ENCODE data around the gene IL1RAP.

IL1RAP gene

DNA sequence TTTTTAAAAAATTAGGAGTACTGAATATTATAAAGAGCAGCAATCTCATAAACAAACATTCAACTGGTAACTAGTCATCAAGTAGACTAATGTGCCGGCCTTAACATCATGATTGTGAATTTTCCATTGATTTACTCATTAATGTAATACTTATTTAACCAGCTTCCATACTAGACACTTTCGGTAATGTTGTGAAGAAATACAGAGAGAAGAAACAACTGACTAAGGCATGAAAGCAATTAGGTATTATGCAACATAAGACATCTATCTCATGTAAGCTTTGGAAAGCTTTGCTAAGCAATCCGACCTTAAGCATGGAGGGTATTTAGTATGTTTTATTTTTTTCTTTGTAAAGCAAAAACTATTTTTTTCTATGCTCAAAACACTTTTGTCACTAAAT is 108.0 kb downstream of the IL1RAP start:
- ChIA-PET CTCF (interaction anchor here (0.6 to 0.8 kb wide), 3 partner anchors 20 to 132 kb away, joined by 3 to 6 read pairs (median 3); no protein-coding TSS in a partner anchor), POLR2A (ENCODE audit: low non-redundant PET) (no interaction called here)
- TF ChIP-seq, protein P1, sequence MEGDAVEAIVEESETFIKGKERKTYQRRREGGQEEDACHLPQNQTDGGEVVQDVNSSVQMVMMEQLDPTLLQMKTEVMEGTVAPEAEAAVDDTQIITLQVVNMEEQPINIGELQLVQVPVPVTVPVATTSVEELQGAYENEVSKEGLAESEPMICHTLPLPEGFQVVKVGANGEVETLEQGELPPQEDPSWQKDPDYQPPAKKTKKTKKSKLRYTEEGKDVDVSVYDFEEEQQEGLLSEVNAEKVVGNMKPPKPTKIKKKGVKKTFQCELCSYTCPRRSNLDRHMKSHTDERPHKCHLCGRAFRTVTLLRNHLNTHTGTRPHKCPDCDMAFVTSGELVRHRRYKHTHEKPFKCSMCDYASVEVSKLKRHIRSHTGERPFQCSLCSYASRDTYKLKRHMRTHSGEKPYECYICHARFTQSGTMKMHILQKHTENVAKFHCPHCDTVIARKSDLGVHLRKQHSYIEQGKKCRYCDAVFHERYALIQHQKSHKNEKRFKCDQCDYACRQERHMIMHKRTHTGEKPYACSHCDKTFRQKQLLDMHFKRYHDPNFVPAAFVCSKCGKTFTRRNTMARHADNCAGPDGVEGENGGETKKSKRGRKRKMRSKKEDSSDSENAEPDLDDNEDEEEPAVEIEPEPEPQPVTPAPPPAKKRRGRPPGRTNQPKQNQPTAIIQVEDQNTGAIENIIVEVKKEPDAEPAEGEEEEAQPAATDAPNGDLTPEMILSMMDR (conservative IDR thresholded peaks at IDR 0.05; ENCODE audit: low read depth), result no peak
- DNase-seq (ENCODE audit: low spot score), result no peak
- H3K27ac ChIP-seq, result no peak overlapping the region

DNA sequence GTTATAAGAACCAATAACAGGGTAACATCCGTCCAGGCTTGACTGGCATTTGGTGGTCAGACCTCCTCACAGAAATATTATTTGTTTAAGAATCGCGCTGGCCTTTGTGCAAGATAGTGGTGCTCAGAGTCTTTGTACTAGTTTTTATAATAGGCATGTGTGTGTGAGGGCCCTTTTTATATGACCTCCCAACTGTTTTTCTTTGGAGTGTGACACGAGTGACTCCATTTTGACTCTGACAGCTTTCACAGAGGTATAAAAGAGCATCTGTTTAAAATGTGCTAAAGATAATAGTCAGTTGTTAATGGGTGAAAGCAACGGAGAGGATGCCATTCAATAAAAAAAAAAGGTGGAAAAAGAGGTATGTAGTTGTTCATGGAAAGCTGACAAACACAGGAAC is 110.4 kb downstream of the IL1RAP start:
- ChIA-PET POLR2A (ENCODE audit: low non-redundant PET) (no interaction called here), CTCF (interaction anchor here (0.7 kb wide), 1 partner anchor 61 kb away, joined by 3 read pairs; no protein-coding TSS in a partner anchor)
- TF ChIP-seq, protein P1 (conservative IDR thresholded peaks at IDR 0.05; ENCODE audit: low read depth), result no peak
- no peak overlapping the region for H3K27ac ChIP-seq
- DNase-seq (ENCODE audit: low spot score), result no peak

DNA sequence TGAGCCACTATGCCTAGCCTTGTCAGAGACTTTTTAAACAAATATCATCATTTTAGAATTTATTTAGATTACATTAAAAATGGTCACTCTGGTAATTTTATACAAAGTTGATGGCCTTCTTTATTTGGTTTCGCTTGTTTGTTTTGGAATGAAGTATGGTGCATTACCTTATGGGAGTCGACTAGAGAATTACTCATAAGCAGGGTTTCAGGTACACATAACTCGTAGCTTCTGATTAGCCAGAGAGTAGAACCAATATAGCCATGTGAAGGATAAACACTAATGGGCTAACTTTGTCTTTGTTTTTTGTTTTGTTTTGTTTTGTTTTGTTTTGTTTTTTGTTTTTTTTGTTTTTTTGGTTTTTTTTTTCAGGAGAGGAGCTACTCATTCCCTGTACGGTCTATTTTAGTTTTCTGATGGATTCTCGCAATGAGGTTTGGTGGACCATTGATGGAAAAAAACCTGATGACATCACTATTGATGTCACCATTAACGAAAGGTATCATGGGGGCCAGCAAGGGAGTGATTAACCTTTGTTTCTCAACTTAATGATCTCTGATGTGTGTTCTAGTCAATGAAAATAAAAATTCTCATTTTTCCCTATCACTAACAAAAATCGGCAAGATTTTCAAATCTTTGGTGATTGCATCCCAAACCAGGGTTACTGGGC is 113.2 kb downstream of the IL1RAP start:
- H3K27ac ChIP-seq, result no peak overlapping the region
- POLR2A ChIA-PET (ENCODE audit: low non-redundant PET), result no interaction called here
- CTCF ChIA-PET, result no interaction called here
- TF ChIP-seq, protein P1 (conservative IDR thresholded peaks at IDR 0.05; ENCODE audit: low read depth), result no peak
- DNase-seq (ENCODE audit: low spot score), result no peak

DNA sequence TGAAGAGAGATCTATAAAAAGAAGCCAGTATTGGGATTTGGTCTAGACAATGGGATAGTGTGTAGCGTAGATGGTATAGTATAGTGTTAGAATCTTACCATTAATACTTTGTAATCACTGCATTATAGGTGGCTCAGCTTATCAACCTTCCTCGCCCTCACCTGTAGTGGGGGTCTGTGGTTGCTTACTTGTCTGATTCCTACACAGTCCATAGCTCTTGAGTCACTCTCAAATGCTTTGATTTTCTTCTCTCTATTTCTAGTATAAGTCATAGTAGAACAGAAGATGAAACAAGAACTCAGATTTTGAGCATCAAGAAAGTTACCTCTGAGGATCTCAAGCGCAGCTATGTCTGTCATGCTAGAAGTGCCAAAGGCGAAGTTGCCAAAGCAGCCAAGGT is 115.2 kb downstream of the IL1RAP start:
- TF ChIP-seq, protein P1 (conservative IDR thresholded peaks at IDR 0.05; ENCODE audit: low read depth), result no peak
- CTCF ChIA-PET, result interaction anchor here (0.6 kb wide), 1 partner anchor 177 kb away, joined by 3 read pairs; no protein-coding TSS in a partner anchor
- POLR2A ChIA-PET (ENCODE audit: low non-redundant PET), result no interaction called here
- no peak for DNase-seq (ENCODE audit: low spot score)
- H3K27ac ChIP-seq, result no peak overlapping the region

DNA sequence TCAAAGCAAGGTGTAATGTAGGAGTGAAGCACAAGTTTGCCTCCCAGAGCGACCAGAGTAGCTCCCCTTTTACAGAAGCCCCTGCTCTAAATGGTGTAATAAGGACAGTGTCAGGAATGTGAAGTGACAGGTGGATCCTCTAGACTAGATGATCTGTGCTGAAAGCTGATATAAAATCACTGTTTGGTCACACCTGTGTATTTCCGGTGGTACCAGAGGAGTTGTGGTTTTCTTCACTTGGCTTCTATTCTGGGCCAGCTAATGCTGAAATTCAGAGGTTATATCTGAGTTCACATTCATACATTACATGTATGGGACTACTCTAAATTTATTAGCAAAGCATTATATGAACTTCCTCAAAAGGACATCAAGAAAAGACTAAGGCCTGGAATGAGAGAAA is 117.4 kb downstream of the IL1RAP start:
- ChIA-PET POLR2A (ENCODE audit: low non-redundant PET) (no interaction called here), CTCF (interaction anchor here (1.1 kb wide), 1 partner anchor 69 kb away, joined by 3 read pairs; no protein-coding TSS in a partner anchor)
- TF ChIP-seq, protein P1 (conservative IDR thresholded peaks at IDR 0.05; ENCODE audit: low read depth), result no peak
- H3K27ac ChIP-seq, result no peak overlapping the region
- no peak for DNase-seq (ENCODE audit: low spot score)

DNA sequence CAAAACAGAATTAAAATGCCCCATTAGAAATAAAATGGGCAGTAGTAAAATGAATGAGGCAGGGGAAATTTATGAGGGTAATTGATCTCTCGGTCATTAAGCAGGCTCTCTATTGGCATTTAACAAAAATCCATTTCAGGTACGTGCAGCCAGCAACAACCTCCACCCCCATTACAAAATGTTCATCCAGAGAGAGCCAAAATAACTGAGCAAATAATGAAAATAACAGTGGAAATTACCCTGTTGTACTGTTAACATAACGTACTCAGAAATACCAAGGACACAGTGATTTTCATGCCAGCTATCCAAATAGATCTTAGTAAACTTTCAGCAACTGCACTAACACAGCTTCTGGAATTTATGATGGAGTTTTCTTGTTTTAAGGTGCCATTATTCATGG is 127.7 kb downstream of the IL1RAP start:
- TF ChIP-seq, protein P1 (conservative IDR thresholded peaks at IDR 0.05; ENCODE audit: low read depth), result no peak
- ChIA-PET CTCF (interaction anchor here (0.6 to 1.2 kb wide), 2 partner anchors 9 to 19 kb away, joined by 3 read pairs; no protein-coding TSS in a partner anchor), POLR2A (ENCODE audit: low non-redundant PET) (no interaction called here)
- no peak overlapping the region for H3K27ac ChIP-seq
- DNase-seq (ENCODE audit: low spot score), result no peak
